ENCODE data around the gene SGMS1.

DNA sequence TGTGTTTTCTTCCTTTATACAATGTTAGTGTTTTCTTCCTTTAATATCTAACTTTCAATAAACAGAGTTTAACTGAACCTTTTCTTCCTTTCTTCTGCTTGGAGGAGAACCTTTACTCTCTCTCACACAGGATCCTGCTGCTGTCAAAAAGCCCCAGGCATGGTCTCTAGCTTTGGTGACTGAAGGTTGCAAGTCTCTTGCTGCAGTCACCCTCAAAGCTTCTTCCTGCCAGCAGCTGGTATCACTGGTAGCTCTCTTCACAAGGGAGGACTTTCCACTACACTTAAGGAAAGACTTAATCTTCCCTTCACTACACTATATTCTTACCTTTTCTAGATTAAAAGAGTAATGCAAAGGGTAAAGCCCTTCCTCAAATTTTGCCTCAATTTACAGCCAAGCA, 153.4 kb downstream of the SGMS1 start:
- TF ChIP-seq, protein P1, sequence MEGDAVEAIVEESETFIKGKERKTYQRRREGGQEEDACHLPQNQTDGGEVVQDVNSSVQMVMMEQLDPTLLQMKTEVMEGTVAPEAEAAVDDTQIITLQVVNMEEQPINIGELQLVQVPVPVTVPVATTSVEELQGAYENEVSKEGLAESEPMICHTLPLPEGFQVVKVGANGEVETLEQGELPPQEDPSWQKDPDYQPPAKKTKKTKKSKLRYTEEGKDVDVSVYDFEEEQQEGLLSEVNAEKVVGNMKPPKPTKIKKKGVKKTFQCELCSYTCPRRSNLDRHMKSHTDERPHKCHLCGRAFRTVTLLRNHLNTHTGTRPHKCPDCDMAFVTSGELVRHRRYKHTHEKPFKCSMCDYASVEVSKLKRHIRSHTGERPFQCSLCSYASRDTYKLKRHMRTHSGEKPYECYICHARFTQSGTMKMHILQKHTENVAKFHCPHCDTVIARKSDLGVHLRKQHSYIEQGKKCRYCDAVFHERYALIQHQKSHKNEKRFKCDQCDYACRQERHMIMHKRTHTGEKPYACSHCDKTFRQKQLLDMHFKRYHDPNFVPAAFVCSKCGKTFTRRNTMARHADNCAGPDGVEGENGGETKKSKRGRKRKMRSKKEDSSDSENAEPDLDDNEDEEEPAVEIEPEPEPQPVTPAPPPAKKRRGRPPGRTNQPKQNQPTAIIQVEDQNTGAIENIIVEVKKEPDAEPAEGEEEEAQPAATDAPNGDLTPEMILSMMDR (IDR thresholded peaks at IDR 0.05; ENCODE audit: insufficient read depth, low read depth, low read length), result no peak
- no peak for TF ChIP-seq EZH2 (IDR thresholded peaks at IDR 0.05; ENCODE audit: insufficient read depth, low read length)
